Stimulated activated CD4-positive, alpha-beta T cell treated with anti-CD3 and anti-CD28 coated beads, Interleukin-4, amount 100 ng/mL, for 1 hour (primary cell): ENCODE results near the gene C8G.

Experiments used
- DNase-seq: peaks from one replicate; pipeline ENCODE4 v3.0.0-alpha.2; 2020

The C8G gene

DNA sequence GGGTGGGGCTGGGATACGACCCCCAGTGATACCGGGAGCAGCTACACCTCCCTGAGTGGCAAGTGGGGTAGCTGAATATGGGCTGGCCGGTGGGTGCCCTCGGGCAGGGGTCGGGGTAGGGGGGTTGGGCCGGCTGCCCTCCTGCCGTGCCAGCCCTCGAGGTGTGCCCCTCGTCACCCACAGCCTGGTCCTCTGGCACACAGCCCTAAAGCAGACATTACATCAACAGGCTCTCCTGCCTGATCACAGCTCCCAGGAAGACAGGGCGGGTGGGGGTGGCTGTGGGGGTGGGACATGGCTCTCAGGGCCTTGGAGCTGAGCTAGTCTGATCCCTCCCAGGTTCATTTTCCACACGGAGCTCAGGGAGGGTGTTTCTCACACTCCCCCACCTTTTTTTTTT lies 23.7 kb upstream of the C8G start:
- DNase-seq: no peak

DNA sequence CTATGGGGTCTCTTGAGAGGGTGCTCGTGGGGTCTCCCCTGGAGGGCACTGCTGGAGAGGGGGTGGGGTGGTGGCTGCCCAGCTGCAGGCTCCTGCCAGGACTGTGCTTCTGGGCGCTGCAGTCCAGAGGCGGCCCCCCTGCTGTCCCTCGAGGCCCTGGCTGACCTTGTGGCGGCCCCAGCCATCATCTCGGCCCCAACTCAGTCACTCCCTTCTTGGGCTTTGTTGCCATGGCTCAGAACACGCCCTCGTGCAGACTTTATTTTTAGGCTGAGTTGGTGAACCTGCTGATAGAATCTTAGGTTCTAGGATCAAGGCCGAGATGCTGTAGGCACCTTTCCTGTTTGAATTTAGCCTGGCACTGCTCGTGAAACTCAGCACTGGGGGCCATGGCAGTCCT lies 23.3 kb upstream of the C8G start:
- DNase-seq: no peak

DNA sequence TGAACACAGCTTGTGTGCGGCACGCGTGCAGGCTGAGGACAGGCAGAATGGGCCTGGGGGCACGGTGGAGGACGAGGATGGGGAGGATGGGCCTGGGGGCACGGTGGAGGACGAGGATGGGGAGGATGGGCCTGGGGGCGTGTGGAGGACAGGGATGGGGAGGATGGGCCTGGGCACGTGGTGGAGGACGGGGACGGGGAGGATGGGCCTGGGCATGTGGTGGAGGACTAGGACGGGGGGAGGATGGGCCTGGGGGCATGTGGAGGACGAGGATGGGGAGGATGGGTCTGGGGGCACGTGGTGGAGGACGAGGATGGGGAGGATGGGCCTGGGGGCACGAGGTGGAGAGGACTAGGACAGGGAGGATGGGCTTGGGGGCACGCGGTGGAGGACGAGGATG lies 22.5 kb upstream of the C8G start:
- DNase-seq: no peak

DNA sequence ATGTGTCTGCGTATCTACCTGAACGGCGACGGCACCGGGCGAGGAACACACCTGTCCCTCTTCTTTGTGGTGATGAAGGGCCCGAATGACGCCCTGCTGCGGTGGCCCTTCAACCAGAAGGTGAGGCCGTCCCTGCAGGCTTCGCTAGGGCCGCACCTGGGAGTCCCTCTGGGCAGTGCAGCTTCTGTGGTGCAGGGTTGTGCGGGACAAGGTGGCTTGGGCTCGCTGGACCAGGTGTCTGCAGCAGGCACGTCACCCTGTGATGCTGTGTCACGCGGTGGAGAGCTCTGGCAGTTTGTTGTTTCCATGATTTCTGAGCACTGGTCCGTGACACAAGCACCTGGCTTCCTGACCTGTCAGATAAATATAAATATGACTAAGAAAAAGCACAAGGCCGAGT lies 21.2 kb upstream of the C8G start:
- DNase-seq: no peak

DNA sequence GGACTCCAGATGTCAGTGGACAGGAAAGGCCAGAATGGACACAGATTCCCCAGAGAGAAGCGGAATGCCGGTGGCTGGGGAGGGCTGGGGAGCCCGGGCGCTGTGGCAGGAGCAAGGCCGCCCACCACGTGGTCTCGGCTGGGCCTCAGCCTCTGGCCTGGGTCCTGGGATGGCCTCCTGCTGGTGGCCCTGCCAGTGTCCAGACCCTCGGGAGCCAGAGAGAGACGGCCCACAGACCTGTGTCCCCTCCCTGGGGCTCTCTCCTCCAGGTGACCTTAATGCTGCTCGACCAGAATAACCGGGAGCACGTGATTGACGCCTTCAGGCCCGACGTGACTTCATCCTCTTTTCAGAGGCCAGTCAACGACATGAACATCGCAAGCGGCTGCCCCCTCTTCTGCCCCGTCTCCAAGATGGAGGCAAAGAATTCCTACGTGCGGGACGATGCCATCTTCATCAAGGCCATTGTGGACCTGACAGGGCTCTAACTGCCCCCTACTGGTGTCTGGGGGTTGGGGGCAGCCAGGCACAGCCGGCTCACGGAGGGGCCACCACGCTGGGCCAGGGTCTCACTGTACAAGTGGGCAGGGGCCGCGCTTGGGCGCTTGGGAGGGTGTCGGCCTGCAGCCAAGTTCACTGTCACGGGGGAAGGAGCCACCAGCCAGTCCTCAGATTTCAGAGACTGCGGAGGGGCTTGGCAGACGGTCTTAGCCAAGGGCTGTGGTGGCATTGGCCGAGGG lies 19.5 kb upstream of the C8G start:
- DNase-seq: no peak

DNA sequence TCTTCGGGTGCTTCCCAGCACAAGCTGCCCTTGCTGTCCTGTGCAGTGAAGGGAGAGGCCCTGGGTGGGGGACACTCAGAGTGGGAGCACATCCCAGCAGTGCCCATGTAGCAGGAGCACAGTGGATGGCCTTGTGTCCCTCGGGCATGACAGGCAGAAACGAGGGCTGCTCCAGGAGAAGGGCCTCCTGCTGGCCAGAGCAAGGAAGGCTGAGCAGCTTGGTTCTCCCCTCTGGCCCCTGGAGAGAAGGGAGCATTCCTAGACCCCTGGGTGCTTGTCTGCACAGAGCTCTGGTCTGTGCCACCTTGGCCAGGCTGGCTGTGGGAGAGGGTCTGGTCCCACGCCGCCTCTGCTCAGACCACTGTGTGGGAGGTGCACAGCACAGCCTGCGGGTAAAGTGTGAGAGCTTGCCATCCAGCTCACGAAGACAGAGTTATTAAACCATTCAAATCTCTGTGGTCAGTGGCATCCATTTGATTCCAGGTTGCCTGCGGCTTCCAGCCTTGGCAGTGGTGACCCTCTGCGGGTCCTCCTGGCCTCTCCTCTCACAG lies 18.8 kb upstream of the C8G start:
- no peak for DNase-seq

DNA sequence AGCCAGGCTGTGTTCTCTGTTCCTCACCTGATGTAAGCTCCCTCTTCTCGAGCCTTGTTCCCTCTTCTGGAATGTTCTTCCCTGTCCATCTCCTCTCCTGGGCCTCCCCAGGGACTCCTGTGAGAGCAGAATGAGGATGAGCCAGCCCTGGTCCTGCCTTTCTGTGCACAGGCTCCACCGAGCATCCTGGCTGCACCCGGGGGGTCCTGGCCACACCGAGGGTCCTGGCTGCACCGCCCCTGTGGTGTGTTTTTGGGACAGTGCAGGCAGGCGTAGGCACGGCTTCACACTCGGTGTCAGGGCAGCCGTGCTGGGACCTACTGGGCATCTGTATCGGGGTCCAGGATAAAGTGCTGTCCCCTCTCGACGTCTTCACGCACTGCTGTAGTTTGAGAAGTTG lies 18.3 kb upstream of the C8G start:
- no peak for DNase-seq

DNA sequence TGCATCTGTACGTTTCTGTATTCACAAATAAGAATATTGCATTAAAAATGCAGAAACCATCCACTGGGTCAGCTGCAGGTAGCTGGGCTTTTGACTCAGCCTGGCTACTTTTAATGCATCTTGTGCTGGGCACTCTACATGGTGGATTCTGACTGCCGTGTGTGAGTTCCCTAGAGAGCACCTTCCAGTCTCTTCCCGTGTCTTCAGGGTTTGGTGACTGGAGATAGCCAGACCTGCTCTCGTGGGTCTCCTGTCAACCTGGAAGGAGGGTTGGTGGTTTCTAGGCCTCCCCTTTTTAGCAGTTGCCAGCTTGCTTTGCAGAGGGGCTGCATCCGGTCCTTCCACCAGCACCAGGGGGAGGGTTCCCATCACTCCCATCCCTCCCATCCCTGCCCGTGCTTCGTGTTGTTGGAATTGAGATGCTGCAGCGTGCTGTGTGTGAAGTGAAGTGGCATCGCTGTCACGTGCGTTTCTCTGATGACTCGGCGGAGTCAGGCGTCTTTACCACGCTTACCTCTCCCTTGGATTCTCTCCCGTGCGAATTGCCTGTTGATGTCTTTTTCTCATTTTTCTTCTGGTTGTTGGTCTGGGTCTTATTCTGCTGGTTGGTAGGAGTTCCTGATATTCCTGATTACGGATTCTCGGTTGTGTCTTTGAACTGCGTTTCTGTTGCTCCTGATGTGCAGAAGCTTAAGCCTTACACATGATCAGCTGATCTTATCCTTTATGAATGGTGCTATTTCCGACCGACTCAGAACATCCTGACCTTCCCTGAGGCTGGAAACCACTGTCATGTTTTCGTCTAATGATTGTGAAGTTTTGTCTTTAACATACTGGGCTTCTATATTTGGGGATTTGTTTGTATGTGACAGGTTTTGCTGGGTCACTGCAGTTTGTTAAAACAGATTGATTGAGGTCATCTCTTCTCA lies 17.4 kb upstream of the C8G start:
- DNase-seq: no peak

DNA sequence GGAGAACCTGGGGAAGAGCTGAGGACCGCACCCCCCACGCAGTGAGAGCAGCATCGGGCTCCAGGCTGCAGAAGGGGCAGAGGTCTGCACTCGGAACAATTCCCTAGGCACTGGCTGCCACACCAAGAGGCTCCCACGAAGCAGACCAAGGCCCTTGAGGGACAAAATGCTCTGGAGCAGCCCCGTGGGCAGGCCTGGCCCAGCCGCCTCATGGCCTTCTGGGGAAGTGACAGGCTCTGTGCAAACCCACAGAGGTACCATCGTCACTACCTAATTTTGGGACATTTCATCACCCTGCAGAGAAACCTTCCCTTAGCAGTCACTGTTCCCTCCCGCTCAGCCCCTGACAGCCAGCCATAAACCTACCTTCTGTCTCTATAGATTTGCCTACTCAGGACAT lies 16.5 kb upstream of the C8G start:
- no peak for DNase-seq

DNA sequence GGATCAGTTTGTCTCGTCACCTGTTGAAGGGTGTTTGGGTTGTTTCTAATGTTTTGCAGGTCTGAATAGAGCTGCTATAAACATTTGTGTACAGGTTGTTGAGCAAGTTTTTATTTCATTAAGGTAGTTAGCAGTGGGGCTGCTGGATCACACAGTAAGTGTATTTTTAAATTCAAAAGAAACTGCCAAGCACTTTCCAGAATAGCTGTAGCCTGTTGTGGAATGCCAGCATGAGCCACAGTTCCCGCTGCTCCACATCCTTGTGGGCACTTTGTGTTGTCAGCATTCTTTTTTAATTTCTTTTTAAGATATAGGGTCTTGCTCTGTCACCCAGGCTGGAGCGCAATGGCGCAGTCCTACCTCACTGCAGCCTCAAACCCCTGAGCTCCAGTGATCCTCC lies 15.0 kb upstream of the C8G start:
- no peak for DNase-seq

DNA sequence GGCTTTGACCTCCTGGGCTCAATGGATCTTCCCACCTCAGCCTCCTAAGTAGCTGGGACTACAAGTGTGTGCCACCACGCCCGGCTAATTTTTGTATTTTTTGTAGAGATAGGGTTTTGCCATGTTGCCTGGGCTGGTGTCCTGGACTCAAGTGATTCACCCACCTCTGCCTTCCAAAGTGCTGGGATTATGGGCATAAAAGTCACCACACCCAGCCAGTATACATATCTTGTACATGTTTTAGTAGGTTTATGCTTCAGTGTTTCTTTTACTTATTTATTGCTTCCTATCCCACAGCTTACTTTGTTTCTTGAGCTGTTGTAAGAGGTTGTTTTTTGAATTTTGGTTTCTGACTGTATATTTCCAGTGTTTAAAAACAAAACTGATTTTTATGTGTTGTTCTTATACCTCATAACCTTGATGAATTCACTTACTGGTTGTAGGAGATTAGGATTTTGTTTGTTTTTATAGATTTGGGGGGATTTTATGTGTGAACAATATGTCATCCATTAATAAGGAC lies 13.4 kb upstream of the C8G start:
- no peak for DNase-seq

DNA sequence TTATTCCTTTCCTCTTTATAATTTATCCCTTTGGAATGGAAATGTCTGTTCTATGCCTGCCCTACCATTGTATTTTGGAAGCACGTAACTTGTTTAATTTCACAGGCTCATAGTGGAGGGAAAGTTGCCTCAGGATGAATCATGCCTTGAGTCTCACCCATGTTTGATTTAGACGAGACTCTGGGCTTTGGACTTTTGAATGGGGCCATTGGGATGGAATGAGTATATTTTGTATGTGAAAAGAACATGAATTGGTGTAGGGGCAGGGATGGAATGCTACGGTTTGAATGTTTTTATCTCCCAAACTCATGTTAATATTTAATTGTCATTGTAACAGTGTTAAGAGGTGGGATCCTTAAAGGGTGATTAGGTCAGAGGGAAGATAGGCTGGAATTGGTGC lies 10.8 kb upstream of the C8G start:
- DNase-seq: no peak

DNA sequence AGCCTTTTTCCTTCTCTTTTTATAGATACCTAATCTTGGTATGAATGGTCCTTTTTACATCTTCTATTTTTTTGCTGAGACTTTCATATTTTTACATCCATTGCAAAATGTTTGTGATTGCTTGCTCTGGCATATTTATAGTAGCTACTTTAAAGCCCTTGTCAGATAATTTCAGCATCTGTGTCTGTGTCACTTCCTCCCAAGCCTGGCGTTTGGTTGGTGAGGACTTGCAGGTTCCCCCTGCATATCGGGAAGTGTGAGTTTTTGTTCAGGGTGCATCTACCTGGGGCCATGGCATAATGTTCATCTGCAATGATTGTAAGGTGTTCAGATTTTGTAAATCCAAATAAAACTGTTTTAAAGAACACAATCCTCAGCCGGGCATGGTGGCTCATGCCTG lies 9.4 kb upstream of the C8G start:
- no peak for DNase-seq

DNA sequence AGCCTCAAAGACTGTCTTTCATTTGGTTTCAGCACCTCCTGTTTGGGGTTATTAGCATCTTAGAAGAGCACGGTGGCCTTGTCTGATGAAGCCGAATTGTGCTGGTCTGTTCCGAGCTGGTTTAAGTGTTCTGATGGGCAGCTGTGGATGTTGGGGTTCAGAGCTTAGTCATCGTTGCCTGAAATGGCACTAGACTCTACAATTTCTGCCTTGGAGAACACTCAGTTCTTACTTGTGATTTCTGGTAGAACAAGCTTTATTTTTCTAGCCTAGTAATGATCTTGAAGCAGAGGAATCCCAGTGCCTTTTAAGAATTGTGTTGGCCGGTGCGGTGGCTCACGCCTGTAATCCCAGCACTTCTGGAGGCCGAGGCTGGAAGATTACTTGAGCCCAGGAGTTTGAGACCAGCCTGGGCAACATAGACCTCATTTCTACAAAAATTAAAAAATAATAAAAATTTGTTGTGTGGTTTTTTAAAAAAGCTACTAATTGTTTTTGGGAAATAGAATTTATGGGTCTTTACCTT lies 8.3 kb upstream of the C8G start:
- DNase-seq: no peak

DNA sequence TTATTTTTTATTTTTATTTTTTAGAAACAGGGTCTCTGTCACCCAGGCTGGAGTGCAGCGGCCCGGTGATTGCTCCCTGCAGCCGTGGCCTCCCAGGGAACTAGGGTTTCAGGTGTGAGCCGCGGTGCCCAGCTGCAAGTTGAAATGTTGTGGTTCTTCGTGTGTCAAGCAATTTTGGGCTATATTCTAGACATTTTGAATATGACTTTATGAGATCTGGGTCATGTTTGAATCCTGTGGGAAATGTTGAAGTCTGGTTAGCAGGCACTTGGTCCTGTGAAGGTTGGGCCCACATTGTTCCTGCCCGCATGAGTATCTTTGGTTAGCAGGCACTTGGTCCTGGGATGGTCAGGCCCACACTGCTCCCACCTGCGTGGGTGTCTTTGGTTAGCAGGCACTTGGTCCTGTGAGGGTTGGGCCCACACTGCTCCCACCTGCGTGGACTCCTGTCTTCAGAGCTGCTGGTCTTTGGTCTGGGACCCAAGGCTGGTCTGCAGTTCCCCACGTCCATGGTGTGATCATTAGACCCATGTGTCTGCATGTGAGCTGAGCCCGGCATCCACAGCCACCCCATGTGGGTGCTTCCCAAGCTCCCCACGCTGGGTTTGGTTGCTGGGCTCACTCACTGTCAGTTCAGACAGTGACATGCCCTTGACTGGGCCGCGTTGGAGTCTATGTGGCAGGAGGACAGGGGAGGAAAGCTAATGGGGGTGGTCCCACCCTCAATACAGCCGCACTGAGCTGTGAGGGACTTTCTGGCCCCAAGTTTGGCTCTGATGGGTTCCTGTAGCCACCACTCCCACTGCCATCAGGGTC lies 7.6 kb upstream of the C8G start:
- DNase-seq: no peak

DNA sequence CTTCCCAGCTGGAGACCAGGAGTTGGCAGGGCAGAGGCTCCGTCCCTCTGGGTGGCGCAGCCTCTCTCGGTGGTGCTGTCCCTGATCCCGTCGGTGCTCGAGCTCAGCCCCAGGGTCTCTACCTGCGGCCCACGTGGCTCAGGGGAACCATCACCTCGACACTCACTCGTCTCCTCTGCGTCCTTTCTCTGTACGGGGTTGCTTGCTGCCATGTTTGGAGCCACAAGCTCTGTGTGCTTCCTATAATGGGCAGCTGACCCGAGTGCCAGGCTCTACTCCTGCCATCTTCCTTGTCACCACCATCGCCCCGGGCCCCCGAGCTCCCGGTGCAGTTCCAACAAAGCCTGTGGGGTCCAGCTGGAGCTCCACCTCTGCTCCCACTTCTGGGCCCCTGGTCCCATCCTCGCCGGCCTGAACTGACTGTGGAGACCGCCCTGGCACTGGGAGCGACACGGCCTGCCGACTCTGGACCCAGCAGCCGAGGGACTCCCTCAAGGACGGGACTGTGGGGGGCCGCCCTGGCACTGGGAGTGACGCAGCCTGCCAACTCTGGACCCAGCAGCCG lies 5.5 kb upstream of the C8G start:
- no peak for DNase-seq

DNA sequence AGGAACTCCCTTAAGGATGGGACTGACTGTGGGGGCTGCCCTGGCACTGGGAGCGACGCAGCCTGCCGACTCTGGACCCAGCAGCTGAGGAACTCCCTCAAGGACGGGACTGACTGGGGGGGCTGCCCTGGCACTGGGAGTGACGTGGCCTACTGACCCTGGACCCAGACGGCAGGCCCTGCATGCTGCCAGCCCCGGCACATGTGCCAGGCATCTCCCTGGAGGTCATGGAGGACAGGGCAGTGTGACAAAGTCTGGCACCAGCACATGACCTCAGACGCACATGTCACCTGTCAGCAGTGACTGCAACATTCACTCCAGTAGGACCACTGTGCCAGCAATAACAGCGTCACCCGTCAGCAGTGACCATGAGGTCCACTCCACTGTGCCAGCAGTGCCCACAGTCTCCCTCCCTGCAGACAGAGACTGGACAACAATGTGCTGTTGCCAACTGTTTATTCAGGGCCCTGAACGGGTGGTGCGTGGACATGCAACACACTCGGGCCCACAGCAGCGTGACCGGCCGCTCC lies 5.0 kb upstream of the C8G start:
- DNase-seq: no peak

DNA sequence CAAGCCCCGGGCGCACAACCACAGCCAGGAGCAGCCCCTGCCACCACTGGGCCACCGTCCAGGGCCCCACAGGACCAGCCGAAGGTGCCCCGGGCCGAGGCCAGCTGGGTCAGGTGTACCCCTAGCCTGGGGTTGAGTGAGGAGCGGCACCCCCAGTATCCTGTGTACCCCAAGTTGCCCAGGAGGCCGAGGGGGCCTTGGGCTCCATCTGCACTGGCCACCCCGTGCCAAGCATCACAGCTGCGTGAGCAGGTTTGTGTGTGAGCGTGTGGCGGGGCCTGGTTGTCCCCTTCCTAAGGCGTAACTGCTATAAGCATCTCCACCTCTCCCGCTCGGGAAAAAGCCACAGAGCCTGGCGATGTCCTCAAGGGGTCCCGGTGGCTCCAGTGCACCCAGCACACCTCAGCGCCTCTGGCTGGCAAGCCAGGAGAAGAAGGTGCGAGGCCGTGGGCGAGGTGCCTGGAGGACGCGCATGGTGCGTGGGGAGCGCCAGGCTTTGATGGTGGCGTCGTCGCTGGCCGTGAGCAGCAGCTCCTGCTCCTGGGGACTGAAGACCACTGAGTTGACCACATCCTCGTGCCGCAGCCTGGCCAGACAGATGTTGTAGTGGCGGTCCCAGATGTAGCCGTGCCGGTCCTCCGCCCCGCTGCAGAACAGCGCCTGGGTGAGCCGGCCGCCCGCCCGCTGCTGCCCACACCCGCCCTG lies 4.4 kb upstream of the C8G start:
- DNase-seq: no peak

DNA sequence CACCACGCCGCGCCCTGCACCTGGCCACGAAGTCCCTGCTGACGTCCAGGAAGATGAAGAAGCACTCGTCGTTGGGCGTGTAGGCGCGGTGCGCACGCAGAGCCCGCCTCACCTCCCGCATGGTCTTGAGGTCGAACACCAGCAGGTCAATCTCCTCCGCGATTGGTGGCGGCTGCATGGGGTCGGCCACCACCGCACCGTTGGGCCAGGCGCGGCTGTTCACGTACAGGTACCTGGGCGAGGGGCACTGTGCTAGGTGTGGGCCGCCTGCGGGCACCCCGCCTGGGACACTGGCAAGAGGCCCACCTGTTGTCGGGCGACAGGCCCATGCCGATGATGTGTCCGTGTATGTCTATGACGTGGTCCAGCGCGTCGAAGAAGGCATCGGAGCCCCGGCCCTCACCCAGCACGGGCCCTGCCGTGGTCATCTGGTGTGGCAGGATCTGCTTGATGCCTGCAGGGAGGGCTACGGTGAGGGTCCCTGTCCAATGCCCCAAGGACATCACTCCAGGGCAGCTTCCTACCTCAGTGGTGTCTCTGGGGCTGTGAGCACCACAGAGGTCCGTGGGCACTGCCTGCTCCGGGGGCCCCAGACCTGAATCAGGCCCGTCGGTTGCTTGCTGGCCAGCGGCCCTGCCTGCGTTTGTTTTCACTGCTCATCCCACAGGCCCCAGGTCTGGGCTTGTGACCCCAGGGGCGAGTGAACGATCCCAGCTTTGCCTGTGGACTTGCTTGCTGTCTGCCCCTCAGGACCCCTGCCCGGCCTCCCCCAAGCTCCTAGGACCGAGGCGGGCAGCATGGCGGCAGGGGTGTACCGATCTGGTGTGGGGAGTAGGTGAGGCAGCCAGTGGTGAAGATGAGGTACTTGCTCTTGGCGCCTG lies 3.6 kb upstream of the C8G start:
- no peak for DNase-seq

DNA sequence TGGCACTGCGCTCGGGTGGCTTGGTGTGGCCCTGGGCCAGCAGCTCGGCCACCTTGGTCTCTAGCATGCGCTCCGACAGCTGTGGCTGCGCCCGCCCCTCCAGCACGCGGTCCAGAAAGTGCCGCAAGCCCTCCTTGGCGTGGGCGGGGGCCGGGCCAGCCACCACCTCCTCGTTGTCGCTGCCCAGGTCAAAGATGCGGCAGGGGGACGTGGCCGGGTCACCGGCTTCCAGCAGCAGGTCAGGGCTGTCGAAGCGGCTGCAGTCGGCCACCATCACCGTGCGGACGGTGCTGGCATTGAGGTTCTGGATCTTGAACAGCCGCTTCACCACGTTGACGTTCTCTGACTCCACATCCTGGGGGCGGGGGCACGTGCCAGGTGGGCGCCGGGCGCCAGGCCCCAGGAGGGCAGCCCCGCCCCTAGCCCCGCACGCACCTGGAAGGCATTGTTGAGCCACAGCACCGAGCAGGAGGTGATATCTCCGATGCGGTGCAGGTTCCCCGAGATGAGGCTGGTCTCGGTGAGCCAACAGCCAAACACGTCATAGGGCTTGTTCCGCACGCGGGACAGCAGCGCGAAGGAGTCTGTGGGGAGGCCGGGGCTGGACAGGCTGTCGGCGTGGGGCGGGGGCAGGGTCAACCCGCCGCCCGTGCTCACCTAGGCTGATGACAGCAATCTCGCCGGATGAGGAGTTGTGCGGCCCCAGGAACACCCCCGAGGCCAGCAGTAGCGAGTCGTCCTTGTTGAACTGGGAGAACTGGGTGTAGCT lies 2.7 kb upstream of the C8G start:
- no peak for DNase-seq
